ENCODE data around the gene VTN. TPM values are rescaled to one million over a fixed set of nuclear protein-coding genes. Genes with fewer than 3 reads are reported as not detected.
A peak's percentile ranks its signal among the peaks of the same experiment; 100 is the strongest.

Gene VTN
- total RNA-seq, 1 experiment from 2014 or later = not detected

DNA sequence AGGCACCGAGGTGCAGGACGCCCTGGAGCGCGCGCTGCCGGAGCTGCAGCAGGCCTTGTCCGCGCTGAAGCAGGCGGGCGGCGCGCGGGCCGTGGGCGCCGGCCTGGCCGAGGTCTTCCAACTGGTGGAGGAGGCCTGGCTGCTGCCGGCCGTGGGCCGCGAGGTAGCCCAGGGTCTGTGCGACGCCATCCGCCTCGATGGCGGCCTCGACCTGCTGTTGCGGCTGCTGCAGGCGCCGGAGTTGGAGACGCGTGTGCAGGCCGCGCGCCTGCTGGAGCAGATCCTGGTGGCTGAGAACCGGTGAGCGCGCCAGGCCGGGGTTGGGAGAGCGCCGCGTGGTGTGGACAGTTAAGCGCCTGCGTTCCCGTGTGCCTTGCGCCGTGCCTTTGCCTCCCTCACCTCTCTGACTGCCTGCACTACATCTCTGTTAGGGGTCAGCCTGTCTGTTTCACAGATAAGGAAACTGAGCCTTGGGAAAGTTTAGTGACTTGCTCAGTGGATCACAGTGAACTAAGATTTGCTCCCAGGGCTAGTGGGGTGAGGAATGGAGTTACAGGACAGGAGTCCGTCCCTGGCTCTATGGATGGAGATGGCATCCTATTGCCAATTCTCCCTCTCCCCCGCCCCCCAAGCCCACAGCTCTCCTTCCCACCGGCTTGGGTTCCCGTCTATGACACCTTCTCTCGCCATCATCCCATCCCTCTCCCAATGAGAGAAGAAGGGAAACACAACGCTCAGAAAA, 2.3 kb upstream of the VTN start:
- no TSS peak for BruUV-seq (replicated peaks)
- intact Hi-C loops (cut with micrococcal nuclease; ENCODE audit: unreplicated experiment) = loop anchor here (1.0 to 5.0 kb wide), 2 partner anchors 8 to 45 kb away; no protein-coding TSS in a partner anchor
- H3K27ac Mint-ChIP-seq (ENCODE audit: unreplicated experiment) = no peak overlapping the region
- peaks cover 12% of the 10 kb centered on the region for H3K27me3 Mint-ChIP-seq (ENCODE audit: unreplicated experiment)
- TF ChIP-seq, protein P1, sequence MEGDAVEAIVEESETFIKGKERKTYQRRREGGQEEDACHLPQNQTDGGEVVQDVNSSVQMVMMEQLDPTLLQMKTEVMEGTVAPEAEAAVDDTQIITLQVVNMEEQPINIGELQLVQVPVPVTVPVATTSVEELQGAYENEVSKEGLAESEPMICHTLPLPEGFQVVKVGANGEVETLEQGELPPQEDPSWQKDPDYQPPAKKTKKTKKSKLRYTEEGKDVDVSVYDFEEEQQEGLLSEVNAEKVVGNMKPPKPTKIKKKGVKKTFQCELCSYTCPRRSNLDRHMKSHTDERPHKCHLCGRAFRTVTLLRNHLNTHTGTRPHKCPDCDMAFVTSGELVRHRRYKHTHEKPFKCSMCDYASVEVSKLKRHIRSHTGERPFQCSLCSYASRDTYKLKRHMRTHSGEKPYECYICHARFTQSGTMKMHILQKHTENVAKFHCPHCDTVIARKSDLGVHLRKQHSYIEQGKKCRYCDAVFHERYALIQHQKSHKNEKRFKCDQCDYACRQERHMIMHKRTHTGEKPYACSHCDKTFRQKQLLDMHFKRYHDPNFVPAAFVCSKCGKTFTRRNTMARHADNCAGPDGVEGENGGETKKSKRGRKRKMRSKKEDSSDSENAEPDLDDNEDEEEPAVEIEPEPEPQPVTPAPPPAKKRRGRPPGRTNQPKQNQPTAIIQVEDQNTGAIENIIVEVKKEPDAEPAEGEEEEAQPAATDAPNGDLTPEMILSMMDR (IDR thresholded peaks at IDR 0.05; ENCODE audit: unreplicated experiment) = no peak
- peak overlapping the region; percentile 65 for H3K4me3 Mint-ChIP-seq (ENCODE audit: low read depth, unreplicated experiment)
- H3K36me3 Mint-ChIP-seq (ENCODE audit: insufficient read depth, unreplicated experiment) = peaks cover 14% of the 10 kb centered on the region
- DNase-seq = no peak
- H3K9me3 Mint-ChIP-seq (ENCODE audit: low read depth, unreplicated experiment) = no peaks in the 10 kb centered on the region
- H3K4me1 Mint-ChIP-seq (ENCODE audit: low read depth, unreplicated experiment) = peaks cover 14% of the 10 kb centered on the region
- CTCF ChIA-PET = no interaction called here

DNA sequence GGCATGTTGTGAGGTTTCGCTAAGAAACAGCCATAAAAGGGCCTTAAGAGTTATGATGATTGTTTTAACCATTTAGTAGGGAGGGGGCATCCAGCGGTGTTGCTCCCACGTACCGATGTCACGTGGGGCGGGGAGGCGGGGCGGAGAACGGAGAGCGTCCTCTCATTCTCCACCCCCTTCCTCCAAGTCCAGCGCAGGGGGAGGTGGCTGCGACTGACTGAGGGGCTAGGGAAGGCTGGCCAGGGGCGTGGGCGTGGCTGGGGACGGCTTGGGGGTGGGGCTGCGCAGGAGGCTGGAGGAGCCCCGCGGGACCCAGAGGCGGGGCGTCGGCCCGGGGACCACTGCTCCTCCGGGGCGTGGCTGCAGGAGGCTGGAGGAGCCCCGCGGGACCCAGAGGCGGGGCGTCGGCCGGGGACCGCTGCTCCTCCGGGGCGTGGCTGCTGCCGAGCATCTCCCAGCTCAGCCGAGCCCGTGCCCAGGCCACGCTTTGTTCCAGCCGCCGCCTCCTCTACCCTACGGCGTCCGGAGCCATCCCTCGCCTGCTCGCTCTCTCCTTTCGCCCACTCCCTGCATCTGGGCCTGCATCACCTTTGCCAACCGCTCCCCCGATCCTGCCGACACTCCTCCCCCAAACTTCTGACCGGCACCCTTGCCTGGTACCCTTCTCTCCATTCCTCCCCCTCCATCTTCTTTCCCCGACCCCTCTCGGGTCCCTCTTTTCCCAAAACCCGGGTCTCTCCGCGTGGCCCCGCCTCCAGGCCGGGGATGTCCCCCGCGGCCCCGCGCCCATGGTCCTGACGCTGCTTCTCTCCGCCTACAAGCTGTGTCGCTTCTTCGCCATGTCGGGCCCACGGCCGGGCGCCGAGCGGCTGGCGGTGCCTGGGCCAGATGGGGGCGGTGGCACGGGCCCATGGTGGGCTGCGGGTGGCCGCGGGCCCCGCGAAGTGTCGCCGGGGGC, 1.4 kb upstream of the VTN start, which contains the start of gene SARM1:
SARM1 (plus strand) TSS at position 450 of the 958 bp plus-strand sequence; CDS start at position 789, 339 bp downstream.
- DNase-seq = peak; percentile 59
- TF ChIP-seq, protein P1 (IDR thresholded peaks at IDR 0.05; ENCODE audit: unreplicated experiment) = no peak
- Mint-ChIP-seq H3K36me3 (ENCODE audit: insufficient read depth, unreplicated experiment) (peaks cover 14% of the 10 kb centered on the region), H3K4me1 (ENCODE audit: low read depth, unreplicated experiment) (peaks cover 14% of the 10 kb centered on the region), H3K9me3 (ENCODE audit: low read depth, unreplicated experiment) (no peaks in the 10 kb centered on the region), H3K27me3 (ENCODE audit: unreplicated experiment) (peaks cover 12% of the 10 kb centered on the region), H3K27ac (ENCODE audit: unreplicated experiment) (no peak within 1 kb of the TSS), H3K4me3 (ENCODE audit: low read depth, unreplicated experiment) (peak within 1 kb of the TSS; percentile 65)
- BruUV-seq (replicated peaks) = no TSS peak
- CTCF ChIA-PET = interaction anchor here (0.6 kb wide), 1 partner anchor 162 kb away, joined by 3 read pairs; no protein-coding TSS in a partner anchor
- intact Hi-C loops (cut with micrococcal nuclease; ENCODE audit: unreplicated experiment) = loop anchor here (1.0 to 5.0 kb wide), 2 partner anchors 9 to 46 kb away; no protein-coding TSS in a partner anchor

DNA sequence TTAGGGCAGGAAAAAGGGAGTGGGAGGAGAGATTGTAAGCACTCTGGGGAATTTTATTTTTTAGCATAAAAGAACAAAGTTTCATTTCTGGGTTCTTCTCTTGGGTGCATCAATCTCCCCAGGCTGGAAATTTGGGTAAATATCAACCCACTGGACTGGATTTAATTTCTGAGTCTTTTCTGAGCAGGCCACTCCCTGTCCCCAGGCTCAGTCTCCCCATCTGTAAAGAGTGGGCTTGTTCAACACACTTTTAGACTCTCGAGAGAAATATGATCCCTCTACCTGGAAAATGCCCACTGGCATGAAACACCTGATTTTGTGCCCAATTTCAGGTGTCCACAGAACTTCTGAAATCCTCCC, 617 bp upstream of the VTN start:
- no peaks in the 10 kb centered on the region for H3K9me3 Mint-ChIP-seq (ENCODE audit: low read depth, unreplicated experiment)
- TF ChIP-seq, protein P1 (IDR thresholded peaks at IDR 0.05; ENCODE audit: unreplicated experiment) = no peak
- peak overlapping the region; percentile 65 for H3K4me3 Mint-ChIP-seq (ENCODE audit: low read depth, unreplicated experiment)
- peaks cover 12% of the 10 kb centered on the region for H3K27me3 Mint-ChIP-seq (ENCODE audit: unreplicated experiment)
- H3K27ac Mint-ChIP-seq (ENCODE audit: unreplicated experiment) = no peak overlapping the region
- DNase-seq = no peak
- peaks cover 14% of the 10 kb centered on the region for H3K36me3 Mint-ChIP-seq (ENCODE audit: insufficient read depth, unreplicated experiment)
- intact Hi-C loops (cut with micrococcal nuclease; ENCODE audit: unreplicated experiment) = loop anchor here (5.0 kb wide), 1 partner anchor 47 kb away; no protein-coding TSS in a partner anchor
- H3K4me1 Mint-ChIP-seq (ENCODE audit: low read depth, unreplicated experiment) = peaks cover 14% of the 10 kb centered on the region
- BruUV-seq (replicated peaks) = no TSS peak
- CTCF ChIA-PET = interaction anchor here (0.6 kb wide), 2 partner anchors 59 to 163 kb away, joined by 3 read pairs; no protein-coding TSS in a partner anchor

DNA sequence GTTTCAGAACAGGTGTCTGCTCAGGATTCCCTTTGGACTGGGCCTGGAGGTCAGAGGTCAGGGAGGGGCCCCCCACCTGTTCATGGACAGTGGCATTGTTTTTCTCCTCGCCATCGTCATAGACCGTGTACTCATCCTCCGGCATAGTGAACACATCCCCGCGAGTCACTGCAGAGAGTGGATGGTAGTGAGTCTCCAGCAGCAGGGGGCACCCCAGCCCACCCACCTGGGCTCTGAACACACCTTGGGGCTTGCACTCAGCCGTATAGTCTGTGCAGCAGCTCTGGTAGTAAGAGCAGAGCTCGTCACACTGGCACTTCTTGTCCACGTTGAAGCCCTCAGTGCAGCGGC, 448 bp downstream of the VTN start:
- peaks cover 12% of the 10 kb centered on the region for H3K27me3 Mint-ChIP-seq (ENCODE audit: unreplicated experiment)
- intact Hi-C loops (cut with micrococcal nuclease; ENCODE audit: unreplicated experiment) = loop anchor here (5.0 kb wide), 1 partner anchor 48 kb away; no protein-coding TSS in a partner anchor
- H3K4me1 Mint-ChIP-seq (ENCODE audit: low read depth, unreplicated experiment) = peaks cover 14% of the 10 kb centered on the region
- H3K9me3 Mint-ChIP-seq (ENCODE audit: low read depth, unreplicated experiment) = no peaks in the 10 kb centered on the region
- H3K27ac Mint-ChIP-seq (ENCODE audit: unreplicated experiment) = no peak overlapping the region
- CTCF ChIA-PET = no interaction called here
- TF ChIP-seq, protein P1 (IDR thresholded peaks at IDR 0.05; ENCODE audit: unreplicated experiment) = no peak
- no peak for DNase-seq
- H3K4me3 Mint-ChIP-seq (ENCODE audit: low read depth, unreplicated experiment) = no peak overlapping the region
- H3K36me3 Mint-ChIP-seq (ENCODE audit: insufficient read depth, unreplicated experiment) = peaks cover 14% of the 10 kb centered on the region
- BruUV-seq (replicated peaks) = no TSS peak

Measured in Calu3 (cell line).